Stomach smooth muscle (tissue), 2 donors: ENCODE data around the gene SLC52A3.
"Not testable (repeated sequence)": the region's sequence is repeated elsewhere in the genome, so short reads cannot be mapped to it uniquely, and the experiment has no call there.

Experiments used
- H3K27ac ChIP-seq: one replicate; pipeline ENCODE4 v1.7.0; 2013; ENCODE audit warnings: mild to moderate bottlenecking, low read length, inconsistent platforms
- H3K27me3 ChIP-seq, 2 donors: one replicate each; pipeline ENCODE4 v1.7.0; 2013; ENCODE audit warnings: low read length in 2 of 2; ENCODE audit not compliant: insufficient read depth in 2 of 2, control insufficient read depth in 1 of 2
- H3K36me3 ChIP-seq, 2 donors: one replicate each; pipeline ENCODE4 v1.7.0; 2013; ENCODE audit warnings: low read length in 2 of 2; ENCODE audit not compliant: control insufficient read depth in 2 of 2, insufficient read depth in 2 of 2
- H3K4me1 ChIP-seq: one replicate; pipeline ENCODE4 v1.7.0; 2013; ENCODE audit warnings: low read length; ENCODE audit not compliant: control insufficient read depth, insufficient read depth
- H3K4me3 ChIP-seq, 2 donors: one replicate each; pipeline ENCODE4 v1.7.0; 2013; ENCODE audit warnings: low read length in 2 of 2
- H3K9ac ChIP-seq, 2 donors: one replicate each; pipeline ENCODE4 v1.7.0; 2013; ENCODE audit warnings: low read length in 2 of 2, mild to moderate bottlenecking in 1 of 2
- H3K9me3 ChIP-seq, 2 donors: one replicate each; pipeline ENCODE4 v1.7.0; 2013; ENCODE audit warnings: low read length in 2 of 2; ENCODE audit not compliant: control insufficient read depth in 2 of 2
- donor health status: healthy.
- donor health status: Pancreatic carcinoma.

SLC52A3 gene

DNA sequence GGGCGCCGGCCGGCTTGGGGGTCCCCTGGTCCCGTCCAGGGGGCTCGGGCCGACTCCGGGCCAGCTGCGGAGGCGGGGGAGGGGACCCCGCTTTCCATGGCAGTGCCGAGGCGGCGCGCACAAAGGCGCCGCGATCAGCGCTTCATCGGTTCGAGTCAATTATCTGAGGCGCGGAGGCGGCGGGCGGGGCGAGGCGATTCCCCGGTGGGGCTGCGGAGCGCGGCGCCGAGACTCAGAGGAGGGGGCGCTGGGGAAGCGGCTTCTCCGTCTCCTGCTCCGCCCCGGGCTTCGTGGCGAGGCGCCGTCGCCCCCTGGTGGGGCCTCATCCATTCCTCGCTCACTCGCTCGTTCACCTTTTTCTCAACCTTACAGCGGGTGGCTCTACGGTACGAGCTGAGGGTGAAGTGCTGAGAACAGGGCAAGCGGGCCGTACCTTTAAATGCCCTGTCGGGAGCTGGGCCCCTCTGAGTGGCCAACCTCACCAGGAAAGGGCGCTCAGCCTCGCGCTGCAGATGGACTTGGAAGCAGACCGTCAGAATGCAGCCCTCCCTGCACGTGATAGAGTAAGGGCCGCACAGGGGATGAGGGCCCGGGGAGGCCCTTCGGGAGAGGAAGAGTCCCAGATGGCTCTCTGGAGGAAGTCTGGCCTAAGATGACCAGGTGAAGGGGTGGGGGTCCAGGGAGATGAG, 39.9 kb downstream of the SLC52A3 start:
- Histone ChIP-seq H3K27me3 (peaks cover 32 to 35% of the 10 kb centered on the region in 2 donors), H3K36me3 (no peaks in the 10 kb centered on the region), H3K4me1 (peaks cover 7% of the 10 kb centered on the region), H3K27ac (no peak overlapping the region), H3K9ac (no peak overlapping the region), H3K4me3 (peak overlapping the region in 1 of 2 donors; percentile 54), H3K9me3 (peaks cover 0 to 2% of the 10 kb centered on the region in 2 donors)

DNA sequence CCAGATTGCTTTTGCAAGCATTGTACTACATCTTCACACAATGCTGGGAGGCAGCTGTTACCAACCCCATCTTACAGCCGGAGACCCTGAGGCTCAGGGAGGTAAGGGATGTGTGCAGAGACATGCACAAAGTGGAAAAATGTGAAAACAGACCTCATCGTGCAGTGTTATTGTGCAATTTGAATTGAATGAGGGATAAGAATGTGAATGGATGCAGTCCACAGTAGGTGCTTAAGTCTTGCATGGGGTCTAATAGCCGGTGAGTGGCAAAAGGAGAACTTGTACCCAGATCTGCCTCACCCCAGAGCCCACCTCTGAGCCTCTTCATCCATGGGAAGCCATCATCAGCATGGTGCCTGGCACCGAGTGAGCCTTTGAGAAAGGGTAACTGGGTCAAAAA, 42.1 kb downstream of the SLC52A3 start:
- no peaks in the 10 kb centered on the region for H3K36me3 ChIP-seq
- H3K27me3 ChIP-seq: peaks cover 30 to 39% of the 10 kb centered on the region in 2 donors

DNA sequence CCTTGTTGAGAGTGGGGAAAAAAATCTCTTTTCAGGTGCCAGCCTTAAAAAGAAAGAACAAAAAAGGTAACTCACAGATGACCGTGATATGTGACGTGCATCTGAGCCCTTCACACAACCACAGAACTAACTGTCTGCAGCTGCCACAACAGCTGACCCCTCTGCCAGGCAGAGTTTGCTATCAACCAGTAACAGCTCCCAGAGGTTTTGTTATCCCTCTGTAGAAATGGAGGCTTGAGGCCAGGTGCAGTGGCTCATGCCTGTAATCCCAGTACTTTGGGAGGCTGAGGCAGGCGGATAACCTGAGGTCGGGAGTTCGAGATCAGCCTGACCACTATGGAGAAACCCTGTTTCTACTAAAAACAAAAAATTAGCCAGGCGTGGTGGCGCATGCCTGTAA, 42.8 kb downstream of the SLC52A3 start:
- H3K4me3 ChIP-seq: no peak overlapping the region
- H3K36me3 ChIP-seq: no peaks in the 10 kb centered on the region
- no peak overlapping the region for H3K9ac ChIP-seq
- H3K27me3 ChIP-seq: peaks cover 30 to 42% of the 10 kb centered on the region in 2 donors
- H3K4me1 ChIP-seq: peaks cover 7% of the 10 kb centered on the region
- H3K9me3 ChIP-seq: peaks cover 2% of the 10 kb centered on the region in 2 donors
- H3K27ac ChIP-seq: no peak overlapping the region

More for the DNA sequence above, 42.1 kb downstream of the SLC52A3 start:
- H3K27ac ChIP-seq: no peak overlapping the region
- H3K9me3 ChIP-seq: peaks cover 2% of the 10 kb centered on the region in 2 donors
- peaks cover 7% of the 10 kb centered on the region for H3K4me1 ChIP-seq
- H3K9ac ChIP-seq: no peak overlapping the region
- no peak overlapping the region for H3K4me3 ChIP-seq

DNA sequence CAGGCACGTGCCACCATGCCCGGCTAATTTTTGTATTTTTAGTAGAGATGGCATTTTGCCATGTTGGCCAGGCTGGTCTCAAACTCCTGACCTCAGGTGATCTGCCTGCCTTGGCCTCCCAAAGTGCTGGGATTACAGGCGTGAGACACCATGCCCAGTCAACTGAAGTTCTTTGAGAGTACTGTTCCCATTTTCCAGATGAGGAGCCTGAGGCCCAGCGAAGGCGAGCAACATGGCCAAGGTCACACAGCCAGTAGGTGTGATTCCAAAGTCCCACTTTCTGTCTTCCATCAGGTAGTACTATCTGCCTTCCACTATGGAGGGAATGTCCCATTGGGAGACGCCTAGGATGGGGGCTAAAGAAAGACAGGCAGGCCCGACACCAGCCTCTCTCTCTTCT, 43.5 kb downstream of the SLC52A3 start:
- not testable (repeated sequence) for H3K27ac ChIP-seq, H3K4me1 ChIP-seq, H3K9ac ChIP-seq, H3K4me3 ChIP-seq, H3K36me3 ChIP-seq, H3K9me3 ChIP-seq
- H3K27me3 ChIP-seq: peaks cover 30 to 45% of the 10 kb centered on the region in 2 donors

DNA sequence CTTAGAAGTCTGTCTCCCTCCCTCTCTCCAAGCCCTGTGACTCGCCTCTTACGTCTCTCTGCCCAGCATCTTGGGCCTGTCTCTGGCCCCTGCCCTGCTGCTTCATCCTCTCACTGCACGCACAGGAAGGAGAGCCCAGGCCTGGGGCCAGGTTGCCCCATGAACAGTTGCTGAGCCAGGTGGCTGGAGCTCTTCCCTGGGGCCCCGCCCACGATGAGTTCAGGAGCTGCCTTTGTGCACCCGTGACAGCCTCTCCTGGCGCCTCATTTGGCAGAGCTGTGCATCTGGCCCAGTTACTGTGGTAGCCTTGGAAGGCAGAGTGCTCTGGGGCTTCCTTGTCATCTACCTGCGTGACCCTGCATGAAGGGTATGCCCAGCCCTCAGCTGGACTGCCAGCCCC, 44.5 kb downstream of the SLC52A3 start:
- no peak overlapping the region for H3K4me3 ChIP-seq
- no peak overlapping the region for H3K9ac ChIP-seq
- peaks cover 2% of the 10 kb centered on the region in 2 donors for H3K9me3 ChIP-seq
- H3K27ac ChIP-seq: no peak overlapping the region
- H3K4me1 ChIP-seq: peaks cover 7% of the 10 kb centered on the region
- H3K27me3 ChIP-seq: peaks cover 31 to 42% of the 10 kb centered on the region in 2 donors
- H3K36me3 ChIP-seq: no peaks in the 10 kb centered on the region

GRCh38 chr20:722822-723644, 45.3 kb downstream of the SLC52A3 start:
- no peak overlapping the region for H3K9ac ChIP-seq
- H3K4me1 ChIP-seq: peaks cover 3% of the 10 kb centered on the region
- H3K27me3 ChIP-seq: peaks cover 25 to 38% of the 10 kb centered on the region in 2 donors
- peaks cover 2% of the 10 kb centered on the region in 2 donors for H3K9me3 ChIP-seq
- no peaks in the 10 kb centered on the region for H3K36me3 ChIP-seq
- no peak overlapping the region for H3K27ac ChIP-seq
- no peak overlapping the region for H3K4me3 ChIP-seq

GRCh38 chr20:721876-722275, 46.4 kb downstream of the SLC52A3 start:
- Histone ChIP-seq H3K4me1 (no peaks in the 10 kb centered on the region), H3K4me3 (no peak overlapping the region), H3K36me3 (no peaks in the 10 kb centered on the region), H3K27ac (no peak overlapping the region), H3K9ac (no peak overlapping the region), H3K27me3 (peaks cover 18 to 39% of the 10 kb centered on the region in 2 donors), H3K9me3 (peaks cover 2% of the 10 kb centered on the region in 2 donors)

DNA sequence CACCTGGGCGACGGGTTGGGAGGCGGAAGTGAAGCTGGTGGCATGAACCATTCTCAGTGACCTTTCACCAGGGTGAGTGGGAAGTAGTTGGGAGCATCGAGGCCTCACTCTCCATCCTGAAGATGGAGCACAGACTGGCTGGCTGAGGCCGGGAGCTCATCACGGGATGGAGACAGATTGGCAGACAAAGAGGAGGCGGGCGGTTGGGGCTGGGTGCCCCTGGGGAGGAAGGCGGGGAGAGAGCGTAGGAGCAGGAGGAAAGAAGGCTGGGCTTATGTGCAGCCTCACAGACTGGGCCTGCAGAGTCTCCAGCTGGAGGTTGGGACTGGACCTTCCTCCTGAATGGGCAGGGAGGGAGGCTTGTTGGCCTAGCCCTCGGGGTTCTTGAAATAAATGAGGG, 48.5 kb downstream of the SLC52A3 start:
- Histone ChIP-seq H3K4me1 (no peaks in the 10 kb centered on the region), H3K9ac (no peak overlapping the region), H3K27ac (no peak overlapping the region), H3K27me3 (peaks cover 8 to 30% of the 10 kb centered on the region in 2 donors), H3K36me3 (no peaks in the 10 kb centered on the region), H3K9me3 (peaks cover 2 to 3% of the 10 kb centered on the region in 2 donors), H3K4me3 (no peak overlapping the region)

DNA sequence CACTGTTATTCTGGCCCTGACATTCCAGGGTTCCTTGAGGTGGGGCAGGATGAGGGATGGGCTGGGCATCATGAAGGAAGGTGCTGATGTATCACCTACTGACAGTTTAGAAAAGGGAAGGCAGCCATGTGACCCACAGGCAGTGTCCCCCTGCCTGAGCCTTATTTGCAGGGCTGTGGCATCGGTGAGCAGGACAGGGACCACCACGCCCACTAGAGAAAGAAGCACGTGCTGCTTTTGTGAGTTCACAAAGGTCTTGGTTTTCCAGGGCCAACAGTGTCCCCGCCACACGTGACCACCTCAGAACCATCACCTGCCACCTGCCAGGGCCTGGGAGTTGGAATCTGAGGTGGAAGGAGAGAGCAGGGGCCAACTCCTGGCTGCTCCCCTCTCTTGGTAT, 49.2 kb downstream of the SLC52A3 start:
- Histone ChIP-seq H3K27ac (no peak overlapping the region), H3K9ac (no peak overlapping the region), H3K9me3 (peaks cover 2 to 3% of the 10 kb centered on the region in 2 donors), H3K36me3 (no peaks in the 10 kb centered on the region), H3K4me1 (no peaks in the 10 kb centered on the region), H3K4me3 (no peak overlapping the region), H3K27me3 (peaks cover 8 to 25% of the 10 kb centered on the region in 2 donors)

GRCh38 chr20:717832-718231, 50.5 kb downstream of the SLC52A3 start:
- Histone ChIP-seq H3K27ac (no peak overlapping the region), H3K9ac (no peak overlapping the region), H3K4me3 (no peak overlapping the region), H3K4me1 (no peaks in the 10 kb centered on the region), H3K36me3 (no peaks in the 10 kb centered on the region), H3K9me3 (peaks cover 3 to 6% of the 10 kb centered on the region in 2 donors), H3K27me3 (peaks cover 8 to 18% of the 10 kb centered on the region in 2 donors)

GRCh38 chr20:717271-717670, 51.0 kb downstream of the SLC52A3 start:
- Histone ChIP-seq H3K36me3 (no peaks in the 10 kb centered on the region), H3K9ac (no peak overlapping the region), H3K4me3 (no peak overlapping the region), H3K27me3 (peaks cover 8 to 14% of the 10 kb centered on the region in 2 donors), H3K9me3 (peaks cover 3 to 6% of the 10 kb centered on the region in 2 donors), H3K27ac (no peak overlapping the region), H3K4me1 (no peaks in the 10 kb centered on the region)
